Prostate gland (tissue), 2 donors: ENCODE data around the gene PLA2G4E. TPM values are rescaled to one million over a fixed set of nuclear protein-coding genes. Genes with fewer than 3 reads are reported as not detected.

Experiments
- DNase-seq: peaks from one replicate; pipeline ENCODE4 v3.0.0-alpha.2; 2019; ENCODE audit warnings: low spot score
- H3K27ac ChIP-seq, 2 donors: fragments of 200-600 bp; sonication (generic); 2 replicates each; pipeline ENCODE4 v1.5.1; 2017 to 2019
- H3K27me3 ChIP-seq: fragments of 200-600 bp; sonication (generic); replicated peaks from 2 replicates; pipeline ENCODE4 v1.5.1; 2019; ENCODE audit not compliant: insufficient read depth
- H3K36me3 ChIP-seq, 2 donors: fragments of 200-600 bp; sonication (generic); 1 replicate in 1 of 2; 2 replicates in 1 of 2; pipeline versions ENCODE4 v1.5.1 to v1.8.1; 2017 to 2019
- H3K4me1 ChIP-seq: fragments of 200-600 bp; sonication (generic); replicated peaks from 2 replicates; pipeline ENCODE4 v1.5.1; 2019
- H3K4me3 ChIP-seq, 2 donors: fragments of 200-600 bp; sonication (generic); 2 replicates each; pipeline ENCODE4 v1.5.1; 2017 to 2019
- H3K9me3 ChIP-seq: fragments of 200-600 bp; sonication (generic); 2 replicates; pipeline ENCODE4 v1.5.1; 2017
- POLR2A ChIP-seq: fragments of 450-650 bp; IDR thresholded peaks from one replicate; pipeline ENCODE4 v1.6.1; 2016; ENCODE audit warnings: antibody characterized with exemption, mild to moderate bottlenecking
- POLR2AphosphoS5 ChIP-seq: sonication (generic); formaldehyde crosslinking; IDR thresholded peaks from one replicate; pipeline ENCODE4 v1.6.1; 2017; ENCODE audit warnings: antibody characterized with exemption
- whole genome bisulfite sequencing: methylation state at CpG from one replicate; pipeline ENCODE4 v1.1.5; 2018; 5-methylcytosine and 5-hydroxymethylcytosine counted together
- intact Hi-C: fragments of 100-400 bp; cut with DNase I; formaldehyde crosslinking; loops from one replicate; pipeline ENCODE4 v1.14.2; 2022
- total RNA-seq, 2 donors: library from RNA; depleted of rRNA; stranded (reverse); fragments of >200 nt; gene quantifications; one replicate each; pipeline ENCODE4 v1.1.0, GENCODE V29; 2016
- TF ChIP-seq, protein P1 (sequence below), 4 experiments: fragments of 200-600 bp in 2 of 4; fragments of 450-650 bp in 2 of 4; sonication (generic) in 2 of 4; IDR thresholded peaks; 1 replicate in 3 of 4; 2 replicates in 1 of 4; pipeline ENCODE4 v1.5.1; 2016 to 2019; ENCODE audit warnings: antibody characterized with exemption in 4 of 4, mild to moderate bottlenecking in 2 of 4, moderate library complexity in 2 of 4

The PLA2G4E gene
- total RNA-seq, 2 donors from 2014 or later = 0.17 to 0.18 TPM

DNA sequence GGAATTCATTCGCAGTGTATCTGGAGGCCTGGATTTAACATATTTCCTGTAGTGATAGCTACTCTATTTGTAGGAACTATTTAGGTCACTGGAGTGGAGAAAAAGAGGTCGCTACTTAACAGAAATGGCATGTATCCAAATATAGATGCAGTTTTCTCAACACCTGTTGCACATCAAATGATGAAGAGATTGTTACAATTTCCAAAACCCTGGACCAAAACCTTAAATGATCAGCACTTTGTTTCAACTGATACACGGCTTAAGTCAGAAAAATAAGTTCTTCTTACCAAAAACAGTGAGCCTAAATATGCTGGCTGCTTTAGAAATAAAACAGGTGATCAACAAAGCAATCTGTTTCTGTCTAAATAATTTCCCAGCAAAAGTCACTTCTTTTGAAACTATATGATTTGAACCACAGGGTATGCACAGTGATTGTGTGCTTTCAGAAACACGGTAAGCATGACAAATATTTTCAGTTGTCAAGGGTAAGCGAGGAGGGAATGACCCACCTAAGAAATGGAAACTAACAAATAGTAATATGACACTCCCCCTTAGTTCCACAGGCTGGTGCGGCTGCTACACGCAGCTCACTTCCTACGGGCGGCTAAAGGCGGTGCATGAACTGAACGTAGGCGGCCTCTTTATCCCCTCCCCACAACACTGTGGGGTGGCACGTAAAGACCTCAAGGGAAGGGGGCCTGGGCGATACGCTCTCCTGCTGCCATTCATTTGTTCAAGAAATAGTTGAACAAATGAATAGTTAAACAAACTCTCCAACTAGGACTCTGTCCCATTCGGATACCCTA lies 49.5 kb downstream of the PLA2G4E start:
- no peaks in the 10 kb centered on the region for H3K4me1 ChIP-seq
- no peaks in the 10 kb centered on the region for H3K36me3 ChIP-seq
- no peaks in the 10 kb centered on the region for H3K9me3 ChIP-seq
- 9% methylated on average over 16 of the region's 16 CpGs for WGBS
- TF ChIP-seq, protein P1, sequence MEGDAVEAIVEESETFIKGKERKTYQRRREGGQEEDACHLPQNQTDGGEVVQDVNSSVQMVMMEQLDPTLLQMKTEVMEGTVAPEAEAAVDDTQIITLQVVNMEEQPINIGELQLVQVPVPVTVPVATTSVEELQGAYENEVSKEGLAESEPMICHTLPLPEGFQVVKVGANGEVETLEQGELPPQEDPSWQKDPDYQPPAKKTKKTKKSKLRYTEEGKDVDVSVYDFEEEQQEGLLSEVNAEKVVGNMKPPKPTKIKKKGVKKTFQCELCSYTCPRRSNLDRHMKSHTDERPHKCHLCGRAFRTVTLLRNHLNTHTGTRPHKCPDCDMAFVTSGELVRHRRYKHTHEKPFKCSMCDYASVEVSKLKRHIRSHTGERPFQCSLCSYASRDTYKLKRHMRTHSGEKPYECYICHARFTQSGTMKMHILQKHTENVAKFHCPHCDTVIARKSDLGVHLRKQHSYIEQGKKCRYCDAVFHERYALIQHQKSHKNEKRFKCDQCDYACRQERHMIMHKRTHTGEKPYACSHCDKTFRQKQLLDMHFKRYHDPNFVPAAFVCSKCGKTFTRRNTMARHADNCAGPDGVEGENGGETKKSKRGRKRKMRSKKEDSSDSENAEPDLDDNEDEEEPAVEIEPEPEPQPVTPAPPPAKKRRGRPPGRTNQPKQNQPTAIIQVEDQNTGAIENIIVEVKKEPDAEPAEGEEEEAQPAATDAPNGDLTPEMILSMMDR (IDR thresholded peaks at IDR 0.05) = peak in 2 of 4 experiments; percentile 30
- TF ChIP-seq POLR2AphosphoS5 = peak; percentile 47
- peak; percentile 71 for TF ChIP-seq POLR2A
- H3K27ac ChIP-seq = peak overlapping the region; percentile 88 to 90
- intact Hi-C loops = no loop called here
- H3K4me3 ChIP-seq = peak overlapping the region; percentile 83 to 90
- no peaks in the 10 kb centered on the region for H3K27me3 ChIP-seq
- peak; percentile 43 for DNase-seq

DNA sequence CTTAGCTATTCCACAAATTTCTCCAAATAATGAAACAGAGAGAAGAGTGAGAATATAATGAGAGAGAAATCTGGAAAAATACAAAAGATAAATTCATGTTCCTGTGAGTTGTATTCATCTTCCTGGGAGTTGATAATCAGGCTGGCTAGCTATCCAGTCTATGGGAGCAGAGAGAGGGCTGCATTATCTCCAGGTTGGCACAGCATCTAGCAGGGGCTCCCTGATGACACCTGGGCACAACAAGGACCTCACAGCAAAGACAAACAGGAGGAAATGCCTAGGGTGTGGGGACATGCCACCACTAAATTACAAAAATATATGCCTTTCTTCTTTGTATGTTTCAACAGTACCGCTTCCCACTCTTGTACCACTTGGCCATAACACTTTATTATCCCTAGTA lies 50.4 kb downstream of the PLA2G4E start:
- no peaks in the 10 kb centered on the region for H3K36me3 ChIP-seq
- TF ChIP-seq POLR2A (no peak), POLR2AphosphoS5 (no peak)
- TF ChIP-seq, protein P1 (IDR thresholded peaks at IDR 0.05) = no peak
- 92% methylated on average over 1 of the region's 1 CpG for WGBS
- intact Hi-C loops = no loop called here
- no peak for DNase-seq
- no peak overlapping the region for H3K4me3 ChIP-seq
- no peaks in the 10 kb centered on the region for H3K4me1 ChIP-seq
- H3K27me3 ChIP-seq = no peaks in the 10 kb centered on the region
- no peak overlapping the region for H3K27ac ChIP-seq
- no peaks in the 10 kb centered on the region for H3K9me3 ChIP-seq

DNA sequence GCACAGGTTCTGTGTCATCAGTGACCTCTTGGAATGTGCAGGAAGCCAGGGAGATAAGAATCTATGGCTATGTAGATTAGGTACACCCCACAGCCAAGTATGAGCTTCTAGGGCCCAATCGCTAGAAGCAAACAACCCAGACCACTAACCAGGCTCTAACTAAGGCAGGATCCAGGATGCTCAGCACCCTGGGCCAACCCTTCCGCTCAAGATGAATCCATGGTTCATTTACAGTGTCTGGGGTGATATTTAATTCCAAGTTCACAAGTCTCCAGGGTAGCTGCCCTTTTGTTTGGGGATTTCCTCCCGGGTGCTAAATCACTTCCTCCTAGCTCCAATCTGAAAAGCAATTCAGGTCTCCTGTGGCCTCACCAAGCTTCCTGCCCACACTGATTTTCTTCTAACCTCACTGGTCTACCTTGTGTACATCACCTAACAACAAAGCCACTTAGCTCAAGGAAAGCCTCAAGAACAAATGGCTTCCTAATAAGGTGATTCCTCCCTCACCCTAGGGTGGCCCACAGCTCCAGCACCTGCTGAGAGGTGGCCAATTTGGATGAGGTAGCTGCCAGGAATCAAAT lies 50.9 kb downstream of the PLA2G4E start:
- WGBS = 77% methylated on average over 3 of the region's 3 CpGs
- Histone ChIP-seq H3K4me1 (no peaks in the 10 kb centered on the region), H3K36me3 (no peaks in the 10 kb centered on the region), H3K9me3 (no peaks in the 10 kb centered on the region), H3K27me3 (no peaks in the 10 kb centered on the region), H3K4me3 (no peak overlapping the region), H3K27ac (no peak overlapping the region)
- DNase-seq = no peak
- TF ChIP-seq POLR2AphosphoS5 (no peak), POLR2A (no peak)
- TF ChIP-seq, protein P1 (IDR thresholded peaks at IDR 0.05) = no peak
- intact Hi-C loops = no loop called here

DNA sequence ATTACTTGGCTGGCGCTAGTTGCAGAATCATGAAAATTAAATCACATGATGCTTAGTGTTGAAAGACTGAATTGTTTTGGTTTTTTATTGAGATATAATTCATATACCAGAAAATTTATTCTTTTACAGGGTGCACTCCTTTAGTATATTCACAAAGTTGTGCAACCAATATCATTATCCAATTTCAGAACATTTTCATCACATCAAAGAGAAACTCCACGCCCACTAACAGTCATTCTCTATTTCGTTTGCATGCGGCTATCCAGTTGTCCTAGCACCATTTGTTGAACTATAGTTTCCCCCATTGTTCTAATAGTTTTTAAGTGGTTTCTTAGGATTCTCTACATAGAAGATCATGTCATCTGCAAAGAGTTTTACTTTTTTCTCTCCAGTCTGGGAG lies 52.1 kb downstream of the PLA2G4E start:
- DNase-seq = no peak
- Histone ChIP-seq H3K9me3 (no peaks in the 10 kb centered on the region), H3K27me3 (no peaks in the 10 kb centered on the region), H3K4me3 (no peak overlapping the region), H3K27ac (no peak overlapping the region), H3K4me1 (no peaks in the 10 kb centered on the region), H3K36me3 (no peaks in the 10 kb centered on the region)
- TF ChIP-seq POLR2A (no peak), POLR2AphosphoS5 (no peak)
- TF ChIP-seq, protein P1 (IDR thresholded peaks at IDR 0.05) = no peak
- 81% methylated on average over 4 of the region's 4 CpGs for WGBS
- intact Hi-C loops = no loop called here
